Stimulated activated CD4-positive, alpha-beta T cell treated with anti-CD3 and anti-CD28 coated beads, Interleukin-15, amount 100 ng/mL, for 24 hours (primary cell): Measurements from ENCODE around the gene SDK1.

Experiments used
- DNase-seq: peaks from one replicate; pipeline ENCODE4 v3.0.0-alpha.2; 2020

The SDK1 gene

GRCh38 chr7:3968234-3968633 is 667.2 kb downstream of the SDK1 start:
- DNase-seq = no peak

GRCh38 chr7:3969286-3969685 is 668.2 kb downstream of the SDK1 start:
- DNase-seq = no peak

GRCh38 chr7:3971323-3971722 is 670.3 kb downstream of the SDK1 start:
- no peak for DNase-seq

GRCh38 chr7:3973264-3973663 is 672.2 kb downstream of the SDK1 start:
- no peak for DNase-seq

- no peak for DNase-seq
Measured at GRCh38 chr7:3974329-3974728, 673.3 kb downstream of the SDK1 start.

- no peak for DNase-seq
Measured at GRCh38 chr7:3975371-3975770, 674.3 kb downstream of the SDK1 start.

- no peak for DNase-seq
Measured at GRCh38 chr7:3977391-3977790, 676.3 kb downstream of the SDK1 start.

GRCh38 chr7:3978839-3979238 is 677.8 kb downstream of the SDK1 start:
- no peak for DNase-seq

GRCh38 chr7:3979611-3980299 is 678.7 kb downstream of the SDK1 start:
- no peak for DNase-seq

GRCh38 chr7:3980300-3980643 is 679.2 kb downstream of the SDK1 start:
- no peak for DNase-seq

GRCh38 chr7:3981281-3981680 is 680.2 kb downstream of the SDK1 start:
- no peak for DNase-seq

GRCh38 chr7:3984456-3984855 is 683.4 kb downstream of the SDK1 start:
- DNase-seq = no peak

- DNase-seq = no peak
Measured at GRCh38 chr7:3986927-3987326, 685.9 kb downstream of the SDK1 start.

- DNase-seq = no peak
Measured at GRCh38 chr7:3987426-3987927, 686.4 kb downstream of the SDK1 start.

- no peak for DNase-seq
Measured at GRCh38 chr7:3989723-3990122, 688.7 kb downstream of the SDK1 start.

GRCh38 chr7:3991731-3992231 is 690.7 kb downstream of the SDK1 start:
- no peak for DNase-seq

- DNase-seq = no peak
Measured at GRCh38 chr7:3992841-3993240, 691.8 kb downstream of the SDK1 start.

- DNase-seq = no peak
Measured at GRCh38 chr7:3994764-3995163, 693.7 kb downstream of the SDK1 start.

- peak; percentile 5 for DNase-seq
Measured at GRCh38 chr7:3995187-3995586, 694.1 kb downstream of the SDK1 start.

- no peak for DNase-seq
Measured at GRCh38 chr7:3998060-3998459, 697.0 kb downstream of the SDK1 start.

GRCh38 chr7:4000139-4000538 is 699.1 kb downstream of the SDK1 start:
- no peak for DNase-seq

GRCh38 chr7:4000934-4001333 is 699.9 kb downstream of the SDK1 start:
- no peak for DNase-seq

- DNase-seq = no peak
Measured at GRCh38 chr7:4001742-4002141, 700.7 kb downstream of the SDK1 start.

- no peak for DNase-seq
Measured at GRCh38 chr7:4003503-4003902, 702.5 kb downstream of the SDK1 start.

GRCh38 chr7:4006687-4007086 is 705.6 kb downstream of the SDK1 start:
- DNase-seq = no peak
